ENCODE results near the gene KRTAP17-1.
"Not testable (repeated sequence)": the region's sequence is repeated elsewhere in the genome, so short reads cannot be mapped to it uniquely, and the experiment has no call there.

Gene KRTAP17-1

GRCh38 chr17:41301916-41302901 lies 13.3 kb downstream of the KRTAP17-1 start, which contains the start of gene KRTAP29-1:
Gene KRTAP29-1 (minus strand): TSS chr17:41302851. CDS start chr17:41302851, 0 bp downstream.
- DNase-seq = no peak

GRCh38 chr17:41301204-41301790 lies 14.2 kb downstream of the KRTAP17-1 start:
- no peak for DNase-seq

- DNase-seq = no peak
Measured at GRCh38 chr17:41298458-41299135, 16.9 kb downstream of the KRTAP17-1 start.

- no peak for DNase-seq
Measured at GRCh38 chr17:41296846-41297245, 18.7 kb downstream of the KRTAP17-1 start.

- no peak for DNase-seq
Measured at GRCh38 chr17:41294016-41294415, 21.5 kb downstream of the KRTAP17-1 start.

GRCh38 chr17:41287050-41287449 lies 28.5 kb downstream of the KRTAP17-1 start:
- no peak for DNase-seq

GRCh38 chr17:41284546-41284945 lies 31.0 kb downstream of the KRTAP17-1 start:
- DNase-seq = peak; percentile 60

- peak; percentile 48 for DNase-seq
Measured at GRCh38 chr17:41284043-41284442, 31.5 kb downstream of the KRTAP17-1 start.

GRCh38 chr17:41278176-41278955 lies 37.1 kb downstream of the KRTAP17-1 start:
- peak; percentile 39 for DNase-seq

GRCh38 chr17:41275648-41276190 lies 39.8 kb downstream of the KRTAP17-1 start, which contains the start of gene KRTAP9-7:
Gene KRTAP9-7 (plus strand): TSS chr17:41275698. CDS start chr17:41275698, 0 bp downstream.
- DNase-seq = not testable (repeated sequence)

- DNase-seq = no peak
Measured at GRCh38 chr17:41271858-41272257, 43.7 kb downstream of the KRTAP17-1 start.

- DNase-seq = not testable (repeated sequence)
Measured at GRCh38 chr17:41271323-41271722, 44.2 kb downstream of the KRTAP17-1 start.

- DNase-seq = no peak
Measured at GRCh38 chr17:41267711-41268110, 47.8 kb downstream of the KRTAP17-1 start.

GRCh38 chr17:41265078-41265477 lies 50.4 kb downstream of the KRTAP17-1 start, which contains the start of gene KRTAP9-6:
Gene KRTAP9-6 (plus strand): TSS chr17:41265378. CDS start chr17:41265378, 0 bp downstream.
- no peak for DNase-seq
